SU-DHL-6 (cell line): ENCODE measurements around the gene HSPBP1.

Source experiments
- H2AFZ ChIP-seq: fragments of 200-600 bp; sonication (generic); 2 replicates; pipeline ENCODE4 v1.6.1; 2014; ENCODE audit warnings: low read depth, mild to moderate bottlenecking, moderate library complexity, mixed read lengths, antibody characterized with exemption, low read length; ENCODE audit not compliant: severe bottlenecking
- H3F3A ChIP-seq: fragments of 200-600 bp; shearing (Covaris generic); 2 replicates; pipeline ENCODE4 v1.6.0; 2016; ENCODE audit warnings: antibody characterized with exemption, mild to moderate bottlenecking; ENCODE audit not compliant: insufficient read depth
- H3K27ac ChIP-seq: fragments of 200-600 bp; sonication (generic); 2 replicates; pipeline ENCODE4 v1.5.1; 2016; ENCODE audit warnings: low read depth, mild to moderate bottlenecking, low read length, moderate library complexity, mixed read lengths
- H3K27me3 ChIP-seq: fragments of 200-600 bp; sonication (generic), shearing (Covaris generic); 2 replicates; pipeline ENCODE4 v1.6.0; 2014; ENCODE audit warnings: mild to moderate bottlenecking, low read length
- H3K36me3 ChIP-seq: fragments of 200-600 bp; sonication (generic); 2 replicates; pipeline ENCODE4 v1.6.1; 2014; ENCODE audit warnings: mild to moderate bottlenecking, low read length, mixed read lengths
- H3K4me2 ChIP-seq: fragments of 300-600, 200-600 bp; shearing (Covaris generic), sonication (generic); 2 replicates; pipeline ENCODE4 v1.6.0; 2014; ENCODE audit warnings: low read length, low read depth, mild to moderate bottlenecking; ENCODE audit not compliant: poor library complexity, severe bottlenecking
- H3K4me3 ChIP-seq: fragments of 200-600 bp; sonication (generic); 2 replicates; pipeline ENCODE4 v1.5.1; 2014; ENCODE audit warnings: antibody characterized with exemption, low read length, mild to moderate bottlenecking, mixed read lengths; ENCODE audit not compliant: insufficient read depth, poor library complexity, severe bottlenecking
- H3K79me2 ChIP-seq: fragments of 200-600 bp; sonication (generic); 2 replicates; pipeline ENCODE4 v1.6.1; 2014; ENCODE audit warnings: mild to moderate bottlenecking, low read length, moderate library complexity; ENCODE audit not compliant: insufficient read depth
- H3K9ac ChIP-seq: fragments of 200-600 bp; sonication (generic); 2 replicates; pipeline ENCODE4 v1.7.0; 2014; ENCODE audit warnings: mild to moderate bottlenecking, low read length
- H3K9me2 ChIP-seq: fragments of 200-600 bp; sonication (generic); replicated peaks from 2 replicates; pipeline ENCODE4 v1.6.1; 2014; ENCODE audit warnings: low read length; ENCODE audit not compliant: insufficient read depth
- H3K9me3 ChIP-seq: fragments of 200-600 bp; sonication (generic); 2 replicates; pipeline ENCODE4 v1.6.1; 2014; ENCODE audit warnings: low read length, mixed read lengths; ENCODE audit not compliant: insufficient read depth
- H4K20me1 ChIP-seq: fragments of 200-600 bp; sonication (generic); 2 replicates; pipeline ENCODE4 v1.6.1; 2014; ENCODE audit warnings: low read depth, mild to moderate bottlenecking, antibody characterized with exemption, low read length, moderate library complexity, mixed read lengths
- CTCF ChIP-seq: fragments of 200-600 bp; sonication (generic); IDR thresholded peaks from one replicate; pipeline ENCODE4 v1.5.1; 2017; ENCODE audit warnings: antibody characterized with exemption, mild to moderate bottlenecking, low read length, moderate library complexity; ENCODE audit not compliant: insufficient read depth, poor library complexity, severe bottlenecking
- EZH2phosphoT487 ChIP-seq: fragments of 200-600 bp; sonication (generic), shearing (Covaris generic); conservative IDR thresholded peaks from 2 replicates; pipeline ENCODE4 v1.6.1; 2018; ENCODE audit warnings: mild to moderate bottlenecking, antibody characterized with exemption, low read length, moderate library complexity, mixed read lengths

The HSPBP1 gene

GRCh38 chr19:55240713-55241020 lies 39.2 kb downstream of the HSPBP1 start:
- no peaks in the 10 kb centered on the region for H3F3A ChIP-seq
- no peaks in the 10 kb centered on the region; the same call in 1 of the 2 replicates for H3K79me2 ChIP-seq
- H2AFZ ChIP-seq = no peak overlapping the region
- no peak overlapping the region for H3K27ac ChIP-seq
- H3K4me2 ChIP-seq = no peak overlapping the region
- H3K4me3 ChIP-seq = no peak overlapping the region
- no peak overlapping the region for H3K9ac ChIP-seq
- no peaks in the 10 kb centered on the region for H3K27me3 ChIP-seq
- no peaks in the 10 kb centered on the region for H3K9me3 ChIP-seq
- no peaks in the 10 kb centered on the region for H3K9me2 ChIP-seq
- TF ChIP-seq CTCF (no peak), EZH2phosphoT487 (no peak)
- no peaks in the 10 kb centered on the region for H4K20me1 ChIP-seq
- H3K36me3 ChIP-seq = peaks cover 8% of the 10 kb centered on the region; the same call in 1 of the 2 replicates

- Histone ChIP-seq H3K36me3 (peaks cover 11% of the 10 kb centered on the region), H4K20me1 (no peaks in the 10 kb centered on the region), H3F3A (no peaks in the 10 kb centered on the region), H3K79me2 (no peaks in the 10 kb centered on the region), H3K27me3 (no peaks in the 10 kb centered on the region), H2AFZ (no peak overlapping the region), H3K9ac (no peak overlapping the region), H3K27ac (no peak overlapping the region), H3K4me2 (no peak overlapping the region), H3K9me3 (no peaks in the 10 kb centered on the region), H3K4me3 (no peak overlapping the region), H3K9me2 (no peaks in the 10 kb centered on the region)
- TF ChIP-seq EZH2phosphoT487 (no peak), CTCF (no peak)
Measured at GRCh38 chr19:55239004-55239403, 40.9 kb downstream of the HSPBP1 start.

GRCh38 chr19:55238030-55238429 lies 41.9 kb downstream of the HSPBP1 start:
- Histone ChIP-seq H2AFZ (no peak overlapping the region), H3K9me3 (no peaks in the 10 kb centered on the region), H3K4me2 (no peak overlapping the region), H3K79me2 (no peaks in the 10 kb centered on the region), H3F3A (no peaks in the 10 kb centered on the region), H3K4me3 (no peak overlapping the region), H4K20me1 (no peaks in the 10 kb centered on the region), H3K9ac (no peak overlapping the region), H3K27me3 (no peaks in the 10 kb centered on the region), H3K9me2 (no peaks in the 10 kb centered on the region), H3K27ac (no peak overlapping the region), H3K36me3 (peaks cover 16% of the 10 kb centered on the region)
- TF ChIP-seq EZH2phosphoT487 = no peak
- no peak for TF ChIP-seq CTCF

GRCh38 chr19:55232986-55233385 lies 46.9 kb downstream of the HSPBP1 start:
- no peaks in the 10 kb centered on the region for H4K20me1 ChIP-seq
- H3K9ac ChIP-seq = no peak overlapping the region
- H3K36me3 ChIP-seq = peaks cover 17% of the 10 kb centered on the region
- H3K9me3 ChIP-seq = no peaks in the 10 kb centered on the region
- H3K9me2 ChIP-seq = no peaks in the 10 kb centered on the region
- TF ChIP-seq EZH2phosphoT487 (no peak), CTCF (no peak)
- H3K27ac ChIP-seq = no peak overlapping the region
- no peaks in the 10 kb centered on the region for H3K27me3 ChIP-seq
- H3K4me3 ChIP-seq = no peak overlapping the region
- H2AFZ ChIP-seq = no peak overlapping the region
- H3F3A ChIP-seq = no peaks in the 10 kb centered on the region
- H3K79me2 ChIP-seq = no peaks in the 10 kb centered on the region; the same call in 1 of the 2 replicates
- no peak overlapping the region for H3K4me2 ChIP-seq
